ENCODE results near the gene FAM131A.

- no peak for TF ChIP-seq CTCF (IDR thresholded peaks at IDR 0.05 in 2 of 3, conservative IDR thresholded peaks at IDR 0.05 in 1 of 3; ENCODE audit: control insufficient read depth in 2 of 3, extremely low read depth in 1 of 3, insufficient read depth in 1 of 3, low read depth in 3 of 3, low read length in 3 of 3)
- no peak for TF ChIP-seq KDM1A (IDR thresholded peaks at IDR 0.05; ENCODE audit: borderline replicate concordance)
- no peak for TF ChIP-seq FOS (IDR thresholded peaks at IDR 0.05; ENCODE audit: borderline replicate concordance, extremely low read depth, insufficient read length)
- no peak for TF ChIP-seq BCLAF1 (IDR thresholded peaks at IDR 0.05)
- TF ChIP-seq ZBTB11 (CRISPR knock-in tag; IDR thresholded peaks at IDR 0.05): no peak
Observed at GRCh38 chr3:184349563-184350470, 12.4 kb downstream of the FAM131A start.
